Measurements from ENCODE around the gene SIT1.
"Not testable (repeated sequence)": the region's sequence is repeated elsewhere in the genome, so short reads cannot be mapped to it uniquely, and the experiment has no call there.

The SIT1 gene

GRCh38 chr9:35636877-35637246 is 13.9 kb downstream of the SIT1 start:
- not testable (repeated sequence) for DNase-seq (ENCODE audit: low spot score)

GRCh38 chr9:35636135-35636876 is 14.4 kb downstream of the SIT1 start:
- DNase-seq (ENCODE audit: low spot score), result no peak

- no peak for DNase-seq (ENCODE audit: low spot score)
Observed at GRCh38 chr9:35635730-35636129, 15.0 kb downstream of the SIT1 start.

- no peak for DNase-seq (ENCODE audit: low spot score)
Observed at GRCh38 chr9:35629597-35629996, 21.1 kb downstream of the SIT1 start.

GRCh38 chr9:35628389-35628991 is 22.2 kb downstream of the SIT1 start:
- DNase-seq (ENCODE audit: low spot score), result no peak

GRCh38 chr9:35627575-35627974 is 23.2 kb downstream of the SIT1 start:
- no peak for DNase-seq (ENCODE audit: low spot score)

- DNase-seq (ENCODE audit: low spot score), result no peak
Observed at GRCh38 chr9:35619800-35620158, 31.0 kb downstream of the SIT1 start.

GRCh38 chr9:35618854-35619799 is 31.6 kb downstream of the SIT1 start:
- no peak for DNase-seq (ENCODE audit: low spot score)

- no peak for DNase-seq (ENCODE audit: low spot score)
Observed at GRCh38 chr9:35618325-35618727, 32.4 kb downstream of the SIT1 start, which contains the start of gene CD72. Gene CD72, minus strand, starts transcription at chr9:35618413. Its CDS starts 110 bp downstream, at chr9:35618303.

- no peak for DNase-seq (ENCODE audit: low spot score)
Observed at GRCh38 chr9:35617548-35617947, 33.2 kb downstream of the SIT1 start.

- DNase-seq (ENCODE audit: low spot score), result peak; percentile 72
Observed at GRCh38 chr9:35616681-35617459, 33.9 kb downstream of the SIT1 start.

- DNase-seq (ENCODE audit: low spot score), result no peak
Observed at GRCh38 chr9:35615981-35616680, 34.6 kb downstream of the SIT1 start.

- DNase-seq (ENCODE audit: low spot score), result no peak
Observed at GRCh38 chr9:35612843-35613242, 37.9 kb downstream of the SIT1 start.

- not testable (repeated sequence) for DNase-seq (ENCODE audit: low spot score)
Observed at GRCh38 chr9:35612066-35612465, 38.7 kb downstream of the SIT1 start.

GRCh38 chr9:35611230-35611797 is 39.4 kb downstream of the SIT1 start:
- peak; percentile 65 for DNase-seq (ENCODE audit: low spot score)

GRCh38 chr9:35609820-35610163 is 40.9 kb downstream of the SIT1 start:
- no peak for DNase-seq (ENCODE audit: low spot score)

- no peak for DNase-seq (ENCODE audit: low spot score)
Observed at GRCh38 chr9:35609001-35609819, 41.5 kb downstream of the SIT1 start.

- no peak for DNase-seq (ENCODE audit: low spot score)
Observed at GRCh38 chr9:35608221-35608620, 42.5 kb downstream of the SIT1 start.

GRCh38 chr9:35606726-35607125 is 44.0 kb downstream of the SIT1 start:
- DNase-seq (ENCODE audit: low spot score), result no peak

- peak; percentile 37 for DNase-seq (ENCODE audit: low spot score)
Observed at GRCh38 chr9:35606138-35606504, 44.6 kb downstream of the SIT1 start.

Data from D341Med (cell line).